HG02852 (cell line): Measurements from ENCODE around the gene TPCN2.

Experiments used
- ATAC-seq: cut with Tn5 transposase; IDR thresholded peaks from one replicate; pipeline ENCODE4 v1.9.1; 2021; ENCODE audit warnings: mild to moderate bottlenecking, moderate library complexity; ENCODE audit not compliant: unreplicated experiment

The TPCN2 gene

GRCh38 chr11:69108030-69108429, 59.3 kb downstream of the TPCN2 start:
- no peak for ATAC-seq

- ATAC-seq = no peak
Measured at GRCh38 chr11:69108559-69108958, 59.8 kb downstream of the TPCN2 start.

- no peak for ATAC-seq
Measured at GRCh38 chr11:69109101-69109500, 60.4 kb downstream of the TPCN2 start.

- ATAC-seq = no peak
Measured at GRCh38 chr11:69110451-69110850, 61.7 kb downstream of the TPCN2 start.

- ATAC-seq = no peak
Measured at GRCh38 chr11:69111624-69112542, 63.2 kb downstream of the TPCN2 start.

GRCh38 chr11:69113226-69113625, 64.5 kb downstream of the TPCN2 start:
- no peak for ATAC-seq

- ATAC-seq = no peak
Measured at GRCh38 chr11:69113646-69114340, 65.1 kb downstream of the TPCN2 start.

GRCh38 chr11:69114362-69114761, 65.6 kb downstream of the TPCN2 start:
- no peak for ATAC-seq

GRCh38 chr11:69114811-69115523, 66.2 kb downstream of the TPCN2 start:
- no peak for ATAC-seq

- ATAC-seq = no peak
Measured at GRCh38 chr11:69115586-69116560, 67.1 kb downstream of the TPCN2 start.

- no peak for ATAC-seq
Measured at GRCh38 chr11:69116671-69117070, 67.9 kb downstream of the TPCN2 start.

GRCh38 chr11:69119190-69119589, 70.5 kb downstream of the TPCN2 start:
- no peak for ATAC-seq

- no peak for ATAC-seq
Measured at GRCh38 chr11:69120096-69120875, 71.6 kb downstream of the TPCN2 start.

- no peak for ATAC-seq
Measured at GRCh38 chr11:69121021-69121420, 72.3 kb downstream of the TPCN2 start.

- ATAC-seq = no peak
Measured at GRCh38 chr11:69121621-69122325, 73.0 kb downstream of the TPCN2 start.

GRCh38 chr11:69122326-69122629, 73.5 kb downstream of the TPCN2 start:
- no peak for ATAC-seq

GRCh38 chr11:69122630-69123431, 74.1 kb downstream of the TPCN2 start:
- ATAC-seq = no peak
